K562 (cell line): Measurements from ENCODE around the gene CDC14B. TPM values are rescaled to one million over a fixed set of nuclear protein-coding genes. Genes with fewer than 3 reads are reported as not detected.
A peak's percentile ranks its signal among the peaks of the same experiment; 100 is the strongest.

ENCODE experiments used
- CCNT2 ChIP-seq: IDR thresholded peaks from 2 replicates; pipeline ENCODE4 v1.6.1; 2011; ENCODE audit warnings: borderline replicate concordance, low read depth, mild to moderate bottlenecking, moderate library complexity, mixed read lengths, low read length; ENCODE audit not compliant: insufficient read length; ENCODE audit errors: extremely low read depth
- CEBPG ChIP-seq, 3 experiments: fragments of 200-800 bp in 1 of 3; sonication (Bioruptor generic) in 1 of 3; sonication (generic) in 1 of 3; formaldehyde crosslinking in 1 of 3; IDR thresholded peaks in 2 of 3; conservative IDR thresholded peaks in 1 of 3; 2 replicates each; pipeline versions ENCODE4 v1.6.1 to v1.8.0; 2016 to 2022; ENCODE audit warnings: missing compliant biosample characterization in 2 of 3, missing genetic modification characterization in 2 of 3, mild to moderate bottlenecking in 1 of 3, missing genetic modification reagents in 1 of 3
- NR3C1 ChIP-seq: sonication (generic); formaldehyde crosslinking; IDR thresholded peaks from 2 replicates; pipeline ENCODE4 v1.8.1; 2022; ENCODE audit warnings: missing genetic modification reagents
- PHF20 ChIP-seq: fragments of 450-650 bp; IDR thresholded peaks from 2 replicates; pipeline ENCODE4 v1.6.1; 2018; ENCODE audit not compliant: partially characterized antibody
- ZNF431 ChIP-seq: sonication (generic); formaldehyde crosslinking; IDR thresholded peaks from 2 replicates; pipeline ENCODE4 v1.8.0; 2022; ENCODE audit warnings: mild to moderate bottlenecking, missing genetic modification reagents
- polyA plus RNA-seq, 8 experiments: library from polyadenylated mRNA; depleted of rRNA in 4 of 8; stranded (reverse) in 5 of 8; unstranded in 3 of 8; fragments of >200 nt; fragmentation: Nextera tagmentation in 2 of 8; fragmentation: Illumina TruSeq in 1 of 8; extraction: Ambion mirVana in 2 of 8; extraction: Trizol in 1 of 8; gene quantifications; 2 replicates each; pipeline versions ENCODE4 v1.2.1 to v1.2.3, GENCODE V29; 2011 to 2014; ENCODE audit warnings: inconsistent platforms in 1 of 8, missing spikeins in 1 of 8
- total RNA-seq, 7 experiments: library from RNA; depleted of rRNA in 6 of 7; stranded (reverse); fragments of >200 nt in 6 of 7; fragmentation: Illumina TruSeq in 2 of 7; extraction: Trizol in 2 of 7; gene quantifications; 2 replicates each; pipeline versions ENCODE4 v1.2.1 to v1.2.3, GENCODE V29; 2011 to 2021; ENCODE audit warnings: low replicate concordance in 1 of 7
- TF ChIP-seq, protein P1 (sequence below), 2 experiments: fragments of 150-350 bp in 1 of 2; IDR thresholded peaks; 2 replicates each; pipeline ENCODE4 v1.6.1; 2012 to 2016; ENCODE audit warnings: low read depth in 2 of 2, low read length in 2 of 2, mild to moderate bottlenecking in 1 of 2, moderate library complexity in 1 of 2
- TF ChIP-seq, protein P2 (sequence below): fragments of 200-400 bp; formaldehyde crosslinking; IDR thresholded peaks from 2 replicates; pipeline ENCODE4 v1.6.1; 2017; ENCODE audit warnings: mild to moderate bottlenecking, low read depth, low read length, moderate library complexity
- TF ChIP-seq, protein P3 (sequence below): sonication (generic); formaldehyde crosslinking; IDR thresholded peaks from 2 replicates; pipeline ENCODE4 v1.8.1; 2022; ENCODE audit warnings: missing genetic modification reagents
- TF ChIP-seq, protein P4 (sequence below), 2 experiments: fragments of 450-650 bp; conservative IDR thresholded peaks; 2 replicates each; pipeline ENCODE4 v1.6.1; 2017; ENCODE audit warnings: mild to moderate bottlenecking in 2 of 2, moderate library complexity in 2 of 2

CDC14B gene
- total and polyA plus RNA-seq, 9 of the 15 experiments (the other 6 are each of a cell fraction or from before 2014, with no cell fraction given), result 1.4 to 6.0 (median 3.8) TPM

DNA sequence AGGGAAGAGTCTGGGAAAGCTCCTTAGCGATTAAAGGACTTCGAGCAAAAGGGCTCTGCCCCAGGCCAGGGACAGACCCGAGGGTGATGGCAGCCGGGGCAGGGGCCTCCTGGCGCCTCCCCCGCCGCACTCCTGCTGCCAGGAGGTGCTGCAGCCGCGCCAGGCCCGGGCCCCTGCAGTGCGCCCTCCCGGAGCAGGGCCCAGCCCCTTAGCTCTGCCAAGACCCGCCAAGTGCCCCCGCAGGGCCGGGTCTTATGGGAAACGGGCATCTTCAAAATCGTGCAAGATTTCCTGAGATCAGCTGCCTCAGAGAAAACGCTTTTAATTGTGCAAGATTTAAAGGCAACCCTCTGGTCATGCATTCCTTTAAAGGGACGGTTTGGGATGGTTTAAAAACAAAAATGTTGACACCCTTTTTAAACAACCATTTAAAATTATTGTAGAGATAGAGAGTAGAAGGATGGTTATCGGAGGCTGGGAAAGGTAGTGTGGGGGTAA lies 52.4 kb downstream of the CDC14B start (continued):
- TF ChIP-seq, protein P1, sequence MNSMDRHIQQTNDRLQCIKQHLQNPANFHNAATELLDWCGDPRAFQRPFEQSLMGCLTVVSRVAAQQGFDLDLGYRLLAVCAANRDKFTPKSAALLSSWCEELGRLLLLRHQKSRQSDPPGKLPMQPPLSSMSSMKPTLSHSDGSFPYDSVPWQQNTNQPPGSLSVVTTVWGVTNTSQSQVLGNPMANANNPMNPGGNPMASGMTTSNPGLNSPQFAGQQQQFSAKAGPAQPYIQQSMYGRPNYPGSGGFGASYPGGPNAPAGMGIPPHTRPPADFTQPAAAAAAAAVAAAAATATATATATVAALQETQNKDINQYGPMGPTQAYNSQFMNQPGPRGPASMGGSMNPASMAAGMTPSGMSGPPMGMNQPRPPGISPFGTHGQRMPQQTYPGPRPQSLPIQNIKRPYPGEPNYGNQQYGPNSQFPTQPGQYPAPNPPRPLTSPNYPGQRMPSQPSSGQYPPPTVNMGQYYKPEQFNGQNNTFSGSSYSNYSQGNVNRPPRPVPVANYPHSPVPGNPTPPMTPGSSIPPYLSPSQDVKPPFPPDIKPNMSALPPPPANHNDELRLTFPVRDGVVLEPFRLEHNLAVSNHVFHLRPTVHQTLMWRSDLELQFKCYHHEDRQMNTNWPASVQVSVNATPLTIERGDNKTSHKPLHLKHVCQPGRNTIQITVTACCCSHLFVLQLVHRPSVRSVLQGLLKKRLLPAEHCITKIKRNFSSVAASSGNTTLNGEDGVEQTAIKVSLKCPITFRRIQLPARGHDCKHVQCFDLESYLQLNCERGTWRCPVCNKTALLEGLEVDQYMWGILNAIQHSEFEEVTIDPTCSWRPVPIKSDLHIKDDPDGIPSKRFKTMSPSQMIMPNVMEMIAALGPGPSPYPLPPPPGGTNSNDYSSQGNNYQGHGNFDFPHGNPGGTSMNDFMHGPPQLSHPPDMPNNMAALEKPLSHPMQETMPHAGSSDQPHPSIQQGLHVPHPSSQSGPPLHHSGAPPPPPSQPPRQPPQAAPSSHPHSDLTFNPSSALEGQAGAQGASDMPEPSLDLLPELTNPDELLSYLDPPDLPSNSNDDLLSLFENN (IDR thresholded peaks at IDR 0.05; ENCODE audit: low read depth in 2 of 2, low read length in 2 of 2), result no peak
- peak; percentile 1 for TF ChIP-seq PHF20
- no peak for TF ChIP-seq NR3C1 (CRISPR knock-in tag)
- 0 out of 2 replicates have a peak, but pooled peaks have one; percentile 35 for TF ChIP-seq ZNF431
- TF ChIP-seq, protein P2, sequence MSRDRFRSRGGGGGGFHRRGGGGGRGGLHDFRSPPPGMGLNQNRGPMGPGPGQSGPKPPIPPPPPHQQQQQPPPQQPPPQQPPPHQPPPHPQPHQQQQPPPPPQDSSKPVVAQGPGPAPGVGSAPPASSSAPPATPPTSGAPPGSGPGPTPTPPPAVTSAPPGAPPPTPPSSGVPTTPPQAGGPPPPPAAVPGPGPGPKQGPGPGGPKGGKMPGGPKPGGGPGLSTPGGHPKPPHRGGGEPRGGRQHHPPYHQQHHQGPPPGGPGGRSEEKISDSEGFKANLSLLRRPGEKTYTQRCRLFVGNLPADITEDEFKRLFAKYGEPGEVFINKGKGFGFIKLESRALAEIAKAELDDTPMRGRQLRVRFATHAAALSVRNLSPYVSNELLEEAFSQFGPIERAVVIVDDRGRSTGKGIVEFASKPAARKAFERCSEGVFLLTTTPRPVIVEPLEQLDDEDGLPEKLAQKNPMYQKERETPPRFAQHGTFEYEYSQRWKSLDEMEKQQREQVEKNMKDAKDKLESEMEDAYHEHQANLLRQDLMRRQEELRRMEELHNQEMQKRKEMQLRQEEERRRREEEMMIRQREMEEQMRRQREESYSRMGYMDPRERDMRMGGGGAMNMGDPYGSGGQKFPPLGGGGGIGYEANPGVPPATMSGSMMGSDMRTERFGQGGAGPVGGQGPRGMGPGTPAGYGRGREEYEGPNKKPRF, result no peak
- TF ChIP-seq, protein P3, sequence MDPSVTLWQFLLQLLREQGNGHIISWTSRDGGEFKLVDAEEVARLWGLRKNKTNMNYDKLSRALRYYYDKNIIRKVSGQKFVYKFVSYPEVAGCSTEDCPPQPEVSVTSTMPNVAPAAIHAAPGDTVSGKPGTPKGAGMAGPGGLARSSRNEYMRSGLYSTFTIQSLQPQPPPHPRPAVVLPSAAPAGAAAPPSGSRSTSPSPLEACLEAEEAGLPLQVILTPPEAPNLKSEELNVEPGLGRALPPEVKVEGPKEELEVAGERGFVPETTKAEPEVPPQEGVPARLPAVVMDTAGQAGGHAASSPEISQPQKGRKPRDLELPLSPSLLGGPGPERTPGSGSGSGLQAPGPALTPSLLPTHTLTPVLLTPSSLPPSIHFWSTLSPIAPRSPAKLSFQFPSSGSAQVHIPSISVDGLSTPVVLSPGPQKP (CRISPR knock-in tag), result no peak
- peak; percentile 5 for TF ChIP-seq CCNT2
- TF ChIP-seq CEBPG (CRISPR knock-in tag; IDR thresholded peaks at IDR 0.05), result no peak
- peak in 1 of 2 experiments; percentile 19; a peak in 1 of 4 replicates for TF ChIP-seq CEBPG (tag; conservative IDR thresholded peaks at IDR 0.05 in 1 of 2, IDR thresholded peaks at IDR 0.05 in 1 of 2)
- TF ChIP-seq, protein P4, sequence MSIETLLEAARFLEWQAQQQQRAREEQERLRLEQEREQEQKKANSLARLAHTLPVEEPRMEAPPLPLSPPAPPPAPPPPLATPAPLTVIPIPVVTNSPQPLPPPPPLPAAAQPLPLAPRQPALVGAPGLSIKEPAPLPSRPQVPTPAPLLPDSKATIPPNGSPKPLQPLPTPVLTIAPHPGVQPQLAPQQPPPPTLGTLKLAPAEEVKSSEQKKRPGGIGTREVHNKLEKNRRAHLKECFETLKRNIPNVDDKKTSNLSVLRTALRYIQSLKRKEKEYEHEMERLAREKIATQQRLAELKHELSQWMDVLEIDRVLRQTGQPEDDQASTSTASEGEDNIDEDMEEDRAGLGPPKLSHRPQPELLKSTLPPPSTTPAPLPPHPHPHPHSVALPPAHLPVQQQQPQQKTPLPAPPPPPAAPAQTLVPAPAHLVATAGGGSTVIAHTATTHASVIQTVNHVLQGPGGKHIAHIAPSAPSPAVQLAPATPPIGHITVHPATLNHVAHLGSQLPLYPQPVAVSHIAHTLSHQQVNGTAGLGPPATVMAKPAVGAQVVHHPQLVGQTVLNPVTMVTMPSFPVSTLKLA (conservative IDR thresholded peaks at IDR 0.05), result no peak
